GM23338 (cell line): ENCODE data around the gene IGLL5. TPM values are rescaled to one million over a fixed set of nuclear protein-coding genes. Genes with fewer than 3 reads are reported as not detected.

Source experiments
- ATAC-seq: fragments of 200-7000 bp; cut with Tn5 transposase; 3 replicates; pipeline ENCODE4 v1.9.1; 2020
- DNase-seq: peaks from one replicate; pipeline ENCODE4 v3.0.0-alpha.2; 2015; ENCODE audit warnings: low spot score
- H2AFZ ChIP-seq: fragments of 200-600 bp; sonication (generic); 2 replicates; pipeline ENCODE4 v1.8.0; 2016; ENCODE audit warnings: antibody characterized with exemption, mild to moderate bottlenecking, moderate library complexity
- H3F3A ChIP-seq: fragments of 200-600 bp; sonication (generic); replicated peaks from 2 replicates; pipeline ENCODE4 v1.8.0; 2017; ENCODE audit warnings: antibody characterized with exemption, mixed run types, low read depth
- H3K27ac ChIP-seq: fragments of 200-600 bp; sonication (generic); 2 replicates; pipeline ENCODE4 v1.6.1; 2016; ENCODE audit warnings: low read depth
- H3K27me3 ChIP-seq: fragments of 200-600 bp; sonication (generic); 2 replicates; pipeline ENCODE4 v1.8.0; 2016; ENCODE audit warnings: mild to moderate bottlenecking, mixed run types, moderate library complexity; ENCODE audit not compliant: insufficient read depth
- H3K36me3 ChIP-seq: fragments of 200-600 bp; sonication (generic); 2 replicates; pipeline ENCODE4 v1.8.0; 2016; ENCODE audit warnings: mild to moderate bottlenecking; ENCODE audit not compliant: insufficient read depth
- H3K4me1 ChIP-seq: fragments of 200-600 bp; sonication (generic); 2 replicates; pipeline ENCODE4 v1.8.0; 2016; ENCODE audit warnings: mild to moderate bottlenecking, moderate library complexity; ENCODE audit not compliant: insufficient read depth
- H3K4me2 ChIP-seq: fragments of 200-600 bp; sonication (generic); 2 replicates; pipeline ENCODE4 v1.7.1; 2017; ENCODE audit warnings: mixed run types
- H3K4me3 ChIP-seq: fragments of 200-600 bp; sonication (generic); 2 replicates; pipeline ENCODE4 v1.6.1; 2016; ENCODE audit warnings: mixed run types
- H3K79me2 ChIP-seq: fragments of 200-600 bp; sonication (generic); replicated peaks from 2 replicates; pipeline ENCODE4 v1.8.0; 2017; ENCODE audit warnings: mild to moderate bottlenecking; ENCODE audit not compliant: insufficient read depth
- H3K9me2 ChIP-seq: fragments of 200-600 bp; sonication (generic); 2 replicates; pipeline ENCODE4 v1.8.0; 2017; ENCODE audit not compliant: insufficient read depth
- H4K20me1 ChIP-seq: fragments of 200-600 bp; sonication (generic); replicated peaks from 2 replicates; pipeline ENCODE4 v1.8.0; 2017; ENCODE audit warnings: mild to moderate bottlenecking; ENCODE audit not compliant: insufficient read depth
- H3K27ac Mint-ChIP-seq: 2 replicates; pipeline ENCODE4 v1.8.0; 2020; ENCODE audit warnings: inconsistent platforms, mild to moderate bottlenecking, moderate library complexity, mixed read lengths
- H3K27me3 Mint-ChIP-seq: 3 replicates; pipeline ENCODE4 v1.8.0; 2022; ENCODE audit warnings: low read depth, mild to moderate bottlenecking, moderate library complexity, mixed read lengths, inconsistent platforms; ENCODE audit not compliant: insufficient read depth, poor library complexity
- H3K36me3 Mint-ChIP-seq: 3 replicates; pipeline ENCODE4 v1.8.0; 2021; ENCODE audit warnings: low read depth, mild to moderate bottlenecking, inconsistent platforms, moderate library complexity, mixed read lengths
- H3K4me1 Mint-ChIP-seq: 3 replicates; pipeline ENCODE4 v1.8.0; 2020; ENCODE audit warnings: mild to moderate bottlenecking, inconsistent platforms, mixed read lengths
- H3K4me3 Mint-ChIP-seq: 3 replicates; pipeline ENCODE4 v1.8.0; 2021; ENCODE audit warnings: moderate library complexity, mild to moderate bottlenecking, inconsistent platforms, mixed read lengths
- H3K9me3 Mint-ChIP-seq: 3 replicates; pipeline ENCODE4 v1.8.0; 2020; ENCODE audit warnings: moderate library complexity, mild to moderate bottlenecking, inconsistent platforms, mixed read lengths
- CREB1 ChIP-seq: fragments of 250-450 bp; sonication (Bioruptor Pico); IDR thresholded peaks from 2 replicates; pipeline ENCODE4 v1.5.0; 2020; ENCODE audit warnings: low read depth, mild to moderate bottlenecking, moderate library complexity
- CTCF ChIP-seq, 2 experiments: fragments of 200-600 bp in 1 of 2; sonication (generic) in 1 of 2; conservative IDR thresholded peaks; 2 replicates each; pipeline versions ENCODE4 v1.5.1 to v1.6.1; 2016 to 2017; ENCODE audit warnings: antibody characterized with exemption in 2 of 2, low read depth in 2 of 2, mild to moderate bottlenecking in 2 of 2, moderate library complexity in 1 of 2
- ETS1 ChIP-seq: IDR thresholded peaks from 2 replicates; pipeline ENCODE4 v1.6.1; 2016; ENCODE audit warnings: antibody characterized with exemption
- EZH2phosphoT487 ChIP-seq: fragments of 200-600 bp; sonication (generic); IDR thresholded peaks from one replicate; pipeline ENCODE4 v1.8.1; 2018; ENCODE audit warnings: antibody characterized with exemption; ENCODE audit not compliant: unreplicated experiment
- JUNB ChIP-seq: IDR thresholded peaks from one replicate; pipeline ENCODE4 v1.6.1; 2016; ENCODE audit warnings: antibody characterized with exemption; ENCODE audit not compliant: unreplicated experiment
- NANOG ChIP-seq: IDR thresholded peaks from 2 replicates; pipeline ENCODE4 v1.6.1; 2016; ENCODE audit warnings: antibody characterized with exemption, borderline replicate concordance
- POLR2AphosphoS5 ChIP-seq: IDR thresholded peaks from 2 replicates; pipeline ENCODE4 v1.6.1; 2016; ENCODE audit warnings: antibody characterized with exemption, low read depth
- REST ChIP-seq: IDR thresholded peaks from one replicate; pipeline ENCODE4 v1.6.1; 2018; ENCODE audit warnings: antibody characterized with exemption; ENCODE audit not compliant: unreplicated experiment
- polyA plus RNA-seq: library from polyadenylated mRNA; unstranded; fragments of >200 nt; fragmentation: Nextera tagmentation; extraction: Ambion mirVana; gene quantifications from 2 replicates; pipeline ENCODE4 v1.2.1, GENCODE V29; 2016
- total RNA-seq: library from RNA; depleted of rRNA; stranded (reverse); fragments of >200 nt; shearing (Covaris generic); gene quantifications from 2 replicates; pipeline ENCODE4 v1.2.3, GENCODE V29; 2014

Gene IGLL5
- total and polyA plus RNA-seq, 2 experiments from 2014 or later, result not detected

GRCh38 chr22:22878211-22878570, 9.4 kb upstream of the IGLL5 start:
- no peak for TF ChIP-seq POLR2AphosphoS5
- TF ChIP-seq CREB1 (CRISPR knock-in tag), result no peak
- no peak for TF ChIP-seq EZH2phosphoT487
- TF ChIP-seq REST, result no peak
- TF ChIP-seq NANOG, result no peak
- no peak for TF ChIP-seq ETS1
- no peak for TF ChIP-seq JUNB
- H3K4me1 ChIP-seq, result no peaks in the 10 kb centered on the region
- Mint-ChIP-seq H3K27ac (no peak overlapping the region), H3K4me1 (no peaks in the 10 kb centered on the region), H3K27me3 (peaks cover 23% of the 10 kb centered on the region), H3K9me3 (no peaks in the 10 kb centered on the region), H3K36me3 (no peaks in the 10 kb centered on the region), H3K4me3 (no peak overlapping the region)
- no peaks in the 10 kb centered on the region for H3K79me2 ChIP-seq
- no peak overlapping the region for H3K4me3 ChIP-seq
- no peaks in the 10 kb centered on the region for H3K9me2 ChIP-seq
- DNase-seq, result no peak
- H3K4me2 ChIP-seq, result no peak overlapping the region
- ATAC-seq, result no peak
- H2AFZ ChIP-seq, result no peak overlapping the region
- no peaks in the 10 kb centered on the region for H4K20me1 ChIP-seq
- no peak overlapping the region for H3K27ac ChIP-seq
- H3K27me3 ChIP-seq, result peaks cover 85% of the 10 kb centered on the region
- H3F3A ChIP-seq, result no peaks in the 10 kb centered on the region
- no peaks in the 10 kb centered on the region for H3K36me3 ChIP-seq

GRCh38 chr22:22878801-22879674, 8.6 kb upstream of the IGLL5 start:
- Histone ChIP-seq H3K4me1 (no peaks in the 10 kb centered on the region), H3K27me3 (peaks cover 77% of the 10 kb centered on the region), H4K20me1 (no peaks in the 10 kb centered on the region), H3K4me3 (no peak overlapping the region), H3F3A (no peaks in the 10 kb centered on the region), H3K79me2 (no peaks in the 10 kb centered on the region), H3K9me2 (no peaks in the 10 kb centered on the region), H3K27ac (no peak overlapping the region), H3K36me3 (no peaks in the 10 kb centered on the region), H2AFZ (no peak overlapping the region), H3K4me2 (no peak overlapping the region)
- no peaks in the 10 kb centered on the region for H3K36me3 Mint-ChIP-seq
- H3K4me1 Mint-ChIP-seq, result no peaks in the 10 kb centered on the region
- ATAC-seq (no peak), DNase-seq (no peak)
- H3K9me3 Mint-ChIP-seq, result no peaks in the 10 kb centered on the region
- H3K4me3 Mint-ChIP-seq, result no peak overlapping the region
- TF ChIP-seq CTCF (conservative IDR thresholded peaks at IDR 0.05; ENCODE audit: low read depth in 2 of 2) (peak; percentile 14 to 22; a peak in 1 of 4 replicates), POLR2AphosphoS5 (no peak)
- no peak overlapping the region for H3K27ac Mint-ChIP-seq
- peaks cover 25% of the 10 kb centered on the region for H3K27me3 Mint-ChIP-seq
